K562 (cell line): ENCODE measurements around the gene LGR6. TPM values are rescaled to one million over a fixed set of nuclear protein-coding genes. Genes with fewer than 3 reads are reported as not detected.

Experiments used
- CBX2 ChIP-seq: fragments of 200-600 bp; sonication (generic); IDR thresholded peaks from one replicate; pipeline ENCODE4 v1.6.1; 2012; ENCODE audit warnings: mild to moderate bottlenecking, low read length, inconsistent platforms; ENCODE audit not compliant: insufficient read depth, poor library complexity, severe bottlenecking
- CGGBP1 ChIP-seq: fragments of 250-450 bp; sonication (Bioruptor Pico); IDR thresholded peaks from 2 replicates; pipeline ENCODE4 v1.9.0; 2021; ENCODE audit warnings: mild to moderate bottlenecking
- HBP1 ChIP-seq: fragments of 450-650 bp; formaldehyde crosslinking; IDR thresholded peaks from 2 replicates; pipeline ENCODE4 v1.4.0; 2022; ENCODE audit warnings: missing genetic modification characterization
- HDGF ChIP-seq: fragments of 450-650 bp; IDR thresholded peaks from 2 replicates; pipeline ENCODE4 v1.6.1; 2016
- NR4A1 ChIP-seq, 2 experiments: fragments of 250-450 bp in 1 of 2; fragments of 450-650 bp in 1 of 2; sonication (Bioruptor Pico) in 1 of 2; IDR thresholded peaks; 2 replicates each; pipeline versions ENCODE4 v1.4.0 to v1.6.1; 2016 to 2020; ENCODE audit warnings: mild to moderate bottlenecking in 2 of 2, missing compliant biosample characterization in 1 of 2, missing genetic modification characterization in 1 of 2, moderate library complexity in 1 of 2
- PCBP2 ChIP-seq: fragments of 200-400 bp; formaldehyde crosslinking; IDR thresholded peaks from 2 replicates; pipeline ENCODE4 v1.6.1; 2018; ENCODE audit warnings: low read length, low read depth, mild to moderate bottlenecking, moderate library complexity; ENCODE audit not compliant: poor library complexity, severe bottlenecking
- SIRT6 ChIP-seq: IDR thresholded peaks from one replicate; pipeline ENCODE4 v1.6.1; 2012; ENCODE audit warnings: low read depth, mild to moderate bottlenecking, control low read depth, inconsistent platforms, low read length, moderate library complexity
- SMAD2 ChIP-seq: fragments of 150-350 bp; IDR thresholded peaks from 2 replicates; pipeline ENCODE4 v1.6.1; 2014; ENCODE audit warnings: low read depth, mild to moderate bottlenecking, low read length
- TBL1XR1 ChIP-seq, 2 experiments: IDR thresholded peaks; 2 replicates each; pipeline ENCODE4 v1.6.1; 2012; ENCODE audit warnings: improper control_type of control experiment in 2 of 2, low read length in 2 of 2, mild to moderate bottlenecking in 1 of 2
- TEAD2 ChIP-seq: fragments of 450-650 bp; IDR thresholded peaks from 2 replicates; pipeline ENCODE4 v1.6.1; 2016; ENCODE audit warnings: missing genetic modification characterization, control low read depth, missing compliant biosample characterization
- ZNF511 ChIP-seq: sonication (generic); formaldehyde crosslinking; IDR thresholded peaks from 2 replicates; pipeline ENCODE4 v1.8.0; 2022; ENCODE audit warnings: mild to moderate bottlenecking, missing genetic modification reagents
- ZNF57 ChIP-seq: fragments of 450-650 bp; formaldehyde crosslinking; IDR thresholded peaks from 2 replicates; pipeline ENCODE4 v1.4.0; 2020; ENCODE audit warnings: mild to moderate bottlenecking, moderate library complexity
- ZNF830 ChIP-seq: fragments of 250-450 bp; sonication (Bioruptor Pico); IDR thresholded peaks from 2 replicates; pipeline ENCODE4 v1.5.0; 2021; ENCODE audit warnings: mild to moderate bottlenecking
- polyA plus RNA-seq, 8 experiments: library from polyadenylated mRNA; depleted of rRNA in 4 of 8; stranded (reverse) in 5 of 8; unstranded in 3 of 8; fragments of >200 nt; fragmentation: Nextera tagmentation in 2 of 8; fragmentation: Illumina TruSeq in 1 of 8; extraction: Ambion mirVana in 2 of 8; extraction: Trizol in 1 of 8; gene quantifications; 2 replicates each; pipeline versions ENCODE4 v1.2.1 to v1.2.3, GENCODE V29; 2011 to 2014; ENCODE audit warnings: inconsistent platforms in 1 of 8, missing spikeins in 1 of 8
- total RNA-seq, 7 experiments: library from RNA; depleted of rRNA in 6 of 7; stranded (reverse); fragments of >200 nt in 6 of 7; fragmentation: Illumina TruSeq in 2 of 7; extraction: Trizol in 2 of 7; gene quantifications; 2 replicates each; pipeline versions ENCODE4 v1.2.1 to v1.2.3, GENCODE V29; 2011 to 2021; ENCODE audit warnings: low replicate concordance in 1 of 7
- TF ChIP-seq, protein P1 (sequence below): fragments of 250-450 bp; sonication (Bioruptor Pico); IDR thresholded peaks from 2 replicates; pipeline ENCODE4 v1.4.0; 2020
- TF ChIP-seq, protein P2 (sequence below): fragments of 450-650 bp; conservative IDR thresholded peaks from 2 replicates; pipeline ENCODE4 v1.6.1; 2016; ENCODE audit warnings: missing genetic modification characterization, low read depth, mild to moderate bottlenecking, control low read depth, missing compliant biosample characterization

Gene LGR6
- total and polyA plus RNA-seq, 9 of the 15 experiments (the other 6 are each of a cell fraction or from before 2014, with no cell fraction given): 0.01 to 0.54 (median 0.17) TPM; not detected in 1

DNA sequence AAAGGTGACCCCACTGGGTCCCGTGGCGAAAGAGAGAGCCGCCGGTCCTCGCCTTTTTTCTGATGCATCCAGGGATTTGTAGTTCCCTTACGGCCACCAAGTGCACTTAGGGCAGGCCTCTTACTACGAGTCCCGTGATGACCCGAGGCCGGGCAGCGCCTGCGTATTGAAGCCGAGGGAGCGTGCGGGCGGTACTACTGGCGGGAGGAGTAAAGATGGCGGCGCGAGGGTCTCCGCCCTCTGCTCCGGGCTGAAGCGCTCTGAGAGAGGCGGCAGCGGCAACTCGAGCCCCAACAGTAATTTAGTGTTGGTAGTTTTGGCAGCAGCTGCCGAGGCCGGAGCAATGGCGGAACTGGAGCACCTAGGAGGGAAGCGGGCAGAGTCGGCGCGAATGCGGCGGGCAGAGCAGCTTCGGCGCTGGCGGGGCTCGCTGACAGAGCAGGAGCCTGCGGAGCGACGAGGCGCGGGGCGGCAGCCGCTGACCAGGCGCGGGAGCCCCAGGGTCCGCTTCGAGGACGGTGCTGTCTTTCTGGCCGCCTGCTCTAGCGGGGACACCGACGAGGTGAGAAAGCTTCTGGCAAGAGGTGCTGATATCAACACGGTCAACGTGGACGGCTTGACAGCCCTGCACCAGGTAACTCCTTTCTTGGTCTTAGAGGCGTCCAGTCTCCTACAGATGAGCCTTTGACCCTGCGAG lies 155.1 kb downstream of the LGR6 start, which contains the start of gene PPP1R12B (continued):
- TF ChIP-seq CGGBP1: no peak
- TF ChIP-seq TEAD2 (tag): no peak
- TF ChIP-seq SMAD2: no peak
- TF ChIP-seq, protein P1, sequence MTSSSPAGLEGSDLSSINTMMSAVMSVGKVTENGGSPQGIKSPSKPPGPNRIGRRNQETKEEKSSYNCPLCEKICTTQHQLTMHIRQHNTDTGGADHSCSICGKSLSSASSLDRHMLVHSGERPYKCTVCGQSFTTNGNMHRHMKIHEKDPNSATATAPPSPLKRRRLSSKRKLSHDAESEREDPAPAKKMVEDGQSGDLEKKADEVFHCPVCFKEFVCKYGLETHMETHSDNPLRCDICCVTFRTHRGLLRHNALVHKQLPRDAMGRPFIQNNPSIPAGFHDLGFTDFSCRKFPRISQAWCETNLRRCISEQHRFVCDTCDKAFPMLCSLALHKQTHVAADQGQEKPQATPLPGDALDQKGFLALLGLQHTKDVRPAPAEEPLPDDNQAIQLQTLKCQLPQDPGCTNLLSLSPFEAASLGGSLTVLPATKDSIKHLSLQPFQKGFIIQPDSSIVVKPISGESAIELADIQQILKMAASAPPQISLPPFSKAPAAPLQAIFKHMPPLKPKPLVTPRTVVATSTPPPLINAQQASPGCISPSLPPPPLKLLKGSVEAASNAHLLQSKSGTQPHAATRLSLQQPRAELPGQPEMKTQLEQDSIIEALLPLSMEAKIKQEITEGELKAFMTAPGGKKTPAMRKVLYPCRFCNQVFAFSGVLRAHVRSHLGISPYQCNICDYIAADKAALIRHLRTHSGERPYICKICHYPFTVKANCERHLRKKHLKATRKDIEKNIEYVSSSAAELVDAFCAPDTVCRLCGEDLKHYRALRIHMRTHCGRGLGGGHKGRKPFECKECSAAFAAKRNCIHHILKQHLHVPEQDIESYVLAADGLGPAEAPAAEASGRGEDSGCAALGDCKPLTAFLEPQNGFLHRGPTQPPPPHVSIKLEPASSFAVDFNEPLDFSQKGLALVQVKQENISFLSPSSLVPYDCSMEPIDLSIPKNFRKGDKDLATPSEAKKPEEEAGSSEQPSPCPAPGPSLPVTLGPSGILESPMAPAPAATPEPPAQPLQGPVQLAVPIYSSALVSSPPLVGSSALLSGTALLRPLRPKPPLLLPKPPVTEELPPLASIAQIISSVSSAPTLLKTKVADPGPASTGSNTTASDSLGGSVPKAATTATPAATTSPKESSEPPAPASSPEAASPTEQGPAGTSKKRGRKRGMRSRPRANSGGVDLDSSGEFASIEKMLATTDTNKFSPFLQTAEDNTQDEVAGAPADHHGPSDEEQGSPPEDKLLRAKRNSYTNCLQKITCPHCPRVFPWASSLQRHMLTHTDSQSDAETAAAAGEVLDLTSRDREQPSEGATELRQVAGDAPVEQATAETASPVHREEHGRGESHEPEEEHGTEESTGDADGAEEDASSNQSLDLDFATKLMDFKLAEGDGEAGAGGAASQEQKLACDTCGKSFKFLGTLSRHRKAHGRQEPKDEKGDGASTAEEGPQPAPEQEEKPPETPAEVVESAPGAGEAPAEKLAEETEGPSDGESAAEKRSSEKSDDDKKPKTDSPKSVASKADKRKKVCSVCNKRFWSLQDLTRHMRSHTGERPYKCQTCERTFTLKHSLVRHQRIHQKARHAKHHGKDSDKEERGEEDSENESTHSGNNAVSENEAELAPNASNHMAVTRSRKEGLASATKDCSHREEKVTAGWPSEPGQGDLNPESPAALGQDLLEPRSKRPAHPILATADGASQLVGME: 0 out of 2 replicates have a peak, but pooled peaks have one; percentile 48
- TF ChIP-seq ZNF830 (CRISPR knock-in tag): no peak
- TF ChIP-seq HBP1 (CRISPR knock-in tag): 0 out of 2 replicates have a peak, but pooled peaks have one; percentile 16
- TF ChIP-seq TBL1XR1 (IDR thresholded peaks at IDR 0.05; ENCODE audit: low read length in 2 of 2): peak in 1 of 2 experiments; percentile 1; a peak in 1 of 4 replicates
- TF ChIP-seq, protein P2, sequence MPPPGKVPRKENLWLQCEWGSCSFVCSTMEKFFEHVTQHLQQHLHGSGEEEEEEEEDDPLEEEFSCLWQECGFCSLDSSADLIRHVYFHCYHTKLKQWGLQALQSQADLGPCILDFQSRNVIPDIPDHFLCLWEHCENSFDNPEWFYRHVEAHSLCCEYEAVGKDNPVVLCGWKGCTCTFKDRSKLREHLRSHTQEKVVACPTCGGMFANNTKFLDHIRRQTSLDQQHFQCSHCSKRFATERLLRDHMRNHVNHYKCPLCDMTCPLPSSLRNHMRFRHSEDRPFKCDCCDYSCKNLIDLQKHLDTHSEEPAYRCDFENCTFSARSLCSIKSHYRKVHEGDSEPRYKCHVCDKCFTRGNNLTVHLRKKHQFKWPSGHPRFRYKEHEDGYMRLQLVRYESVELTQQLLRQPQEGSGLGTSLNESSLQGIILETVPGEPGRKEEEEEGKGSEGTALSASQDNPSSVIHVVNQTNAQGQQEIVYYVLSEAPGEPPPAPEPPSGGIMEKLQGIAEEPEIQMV (tag): peak; percentile 65; the same call in 1 of the 2 replicates
- TF ChIP-seq PCBP2: no peak
- no peak for TF ChIP-seq CBX2
- no peak for TF ChIP-seq HDGF
- no peak for TF ChIP-seq SIRT6
- no peak for TF ChIP-seq NR4A1 (CRISPR knock-in tag; IDR thresholded peaks at IDR 0.05)
- TF ChIP-seq NR4A1 (tag; IDR thresholded peaks at IDR 0.05): no peak; the same call in 1 of the 2 replicates
- peak; percentile 96 for TF ChIP-seq ZNF511 (CRISPR knock-in tag)
- TF ChIP-seq ZNF57 (CRISPR knock-in tag): no peak
